Stimulated activated CD8-positive, alpha-beta memory T cell treated with anti-CD3 and anti-CD28 coated beads, Interleukin-15, amount 100 ng/mL, for 24 hours (primary cell): ENCODE measurements around the gene OR4E1.
"Not testable (repeated sequence)": the region's sequence is repeated elsewhere in the genome, so short reads cannot be mapped to it uniquely, and the experiment has no call there.

Experiments
- DNase-seq: peaks from one replicate; pipeline ENCODE4 v3.0.0-alpha.2; 2020; ENCODE audit warnings: low read depth

The OR4E1 gene

DNA sequence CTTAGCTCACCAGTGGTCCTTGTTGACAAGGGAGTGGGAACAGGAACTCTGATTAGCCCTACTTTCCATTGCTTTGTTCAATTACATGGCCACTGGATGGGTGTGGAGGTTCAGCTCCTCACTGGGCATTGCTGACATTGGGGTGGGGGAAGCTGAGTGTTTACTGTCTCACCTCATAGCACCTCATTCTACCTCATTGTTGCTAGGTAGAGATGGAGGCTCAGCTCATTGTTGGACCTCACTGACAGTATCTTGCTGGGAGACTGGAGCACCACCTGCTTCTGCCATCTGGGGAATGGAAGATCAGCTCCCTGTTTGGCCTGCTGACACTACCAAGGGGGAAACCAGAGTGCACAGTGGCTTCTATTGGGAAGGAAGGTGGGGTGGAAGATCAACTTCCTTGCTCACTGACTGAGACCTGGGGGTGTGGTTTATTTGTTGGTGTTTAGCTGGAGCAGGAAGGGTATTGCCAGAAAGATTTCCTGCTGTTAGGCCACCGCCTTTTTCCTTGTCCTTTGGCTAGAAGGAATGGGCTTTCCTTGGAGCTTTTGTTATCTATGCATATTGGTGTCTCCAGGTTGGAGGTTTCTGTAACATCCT, 21.3 kb downstream of the OR4E1 start:
- DNase-seq: no peak

GRCh38 chr14:21647380-21647779, 26.2 kb downstream of the OR4E1 start:
- DNase-seq: no peak

DNA sequence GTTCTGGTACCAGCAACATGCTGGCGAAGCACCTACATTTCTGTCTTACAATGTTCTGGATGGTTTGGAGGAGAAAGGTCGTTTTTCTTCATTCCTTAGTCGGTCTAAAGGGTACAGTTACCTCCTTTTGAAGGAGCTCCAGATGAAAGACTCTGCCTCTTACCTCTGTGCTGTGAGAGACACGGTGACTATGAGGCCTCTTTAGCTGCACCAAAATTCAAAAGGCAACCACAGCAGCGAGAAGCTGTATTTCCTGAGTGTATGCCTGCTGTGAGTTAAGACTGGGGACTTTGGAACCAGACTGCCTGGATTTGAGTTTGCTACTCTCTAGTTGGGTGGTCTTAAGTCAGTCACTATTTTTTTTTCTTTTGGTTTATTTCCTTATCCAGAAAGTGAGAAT, 30.2 kb downstream of the OR4E1 start:
- no peak for DNase-seq

GRCh38 chr14:21642683-21643082, 30.9 kb downstream of the OR4E1 start:
- no peak for DNase-seq

- DNase-seq: no peak
Observed at GRCh38 chr14:21634840-21635239, 38.8 kb downstream of the OR4E1 start, which contains the start of gene OR10G2. Gene OR10G2 (minus strand): TSS chr14:21634940. CDS start chr14:21634842, 98 bp downstream.

GRCh38 chr14:21631084-21631483, 42.5 kb downstream of the OR4E1 start:
- no peak for DNase-seq

DNA sequence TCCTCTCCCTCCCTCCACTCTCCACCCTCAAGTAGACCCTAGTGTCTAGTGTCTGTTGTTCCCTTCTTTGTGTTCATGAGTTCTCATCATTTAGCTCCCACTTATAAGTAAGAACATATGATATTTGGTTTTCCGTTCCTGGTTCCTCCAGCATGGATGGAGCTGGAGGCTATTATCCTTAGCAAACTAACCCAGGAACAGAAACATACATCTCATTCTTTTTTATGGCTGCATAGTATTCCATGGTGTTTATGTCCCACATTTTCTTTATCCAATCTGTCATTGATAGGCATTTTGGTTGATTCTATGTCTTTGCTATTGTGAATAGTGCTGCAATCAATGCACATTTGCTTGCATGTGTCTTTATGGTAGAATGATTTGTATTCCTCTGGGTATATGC, 43.1 kb downstream of the OR4E1 start:
- DNase-seq: not testable (repeated sequence)

- no peak for DNase-seq
Observed at GRCh38 chr14:21626491-21627230, 47.0 kb downstream of the OR4E1 start.
